ENCODE data around the gene CLCNKA. TPM values are rescaled to one million over a fixed set of nuclear protein-coding genes. Genes with fewer than 3 reads are reported as not detected.
"Not testable (repeated sequence)": the region's sequence is repeated elsewhere in the genome, so short reads cannot be mapped to it uniquely, and the experiment has no call there.

Gene CLCNKA
- total RNA-seq, 1 experiment from 2014 or later, result not detected

GRCh38 chr1:15997637-15998280 lies 24.1 kb upstream of the CLCNKA start:
- no peak overlapping the region for H3K4me3 Mint-ChIP-seq (ENCODE audit: unreplicated experiment)
- H3K4me1 ChIP-seq, result no peaks in the 10 kb centered on the region
- DNase-seq, result no peak
- H3K4me1 Mint-ChIP-seq (ENCODE audit: low read depth, unreplicated experiment), result no peaks in the 10 kb centered on the region
- H3K36me3 Mint-ChIP-seq (ENCODE audit: insufficient read depth, unreplicated experiment), result no peaks in the 10 kb centered on the region
- H3K27me3 Mint-ChIP-seq (ENCODE audit: insufficient read depth, unreplicated experiment), result no peaks in the 10 kb centered on the region
- H3K27me3 ChIP-seq (replicated peaks; ENCODE audit: control insufficient read depth, insufficient read depth, low read length), result no peaks in the 10 kb centered on the region
- POLR2A ChIA-PET, result no interaction called here
- no peaks in the 10 kb centered on the region for H3K9me3 ChIP-seq
- intact Hi-C loops (cut with micrococcal nuclease; ENCODE audit: unreplicated experiment), result no loop called here
- H3K36me3 ChIP-seq (ENCODE audit: control insufficient read depth, insufficient read depth, low read length), result no peaks in the 10 kb centered on the region
- BruUV-seq (replicated peaks), result no TSS peak
- H3K4me3 ChIP-seq (ENCODE audit: low read depth, low read length), result no peak overlapping the region
- no peak for TF ChIP-seq CTCF (IDR thresholded peaks at IDR 0.05; ENCODE audit: insufficient read depth in 1 of 2, low read depth in 1 of 2, low read length in 1 of 2, severe bottlenecking in 1 of 2, unreplicated experiment in 1 of 2)
- H3K27ac Mint-ChIP-seq (ENCODE audit: unreplicated experiment), result no peak overlapping the region
- no peaks in the 10 kb centered on the region for H3K9me3 Mint-ChIP-seq (ENCODE audit: unreplicated experiment)
- CTCF ChIA-PET, result no interaction called here

- Histone ChIP-seq H3K36me3 (ENCODE audit: control insufficient read depth, insufficient read depth, low read length) (no peaks in the 10 kb centered on the region), H3K27me3 (replicated peaks; ENCODE audit: control insufficient read depth, insufficient read depth, low read length) (no peaks in the 10 kb centered on the region), H3K4me3 (ENCODE audit: low read depth, low read length) (no peak overlapping the region), H3K9me3 (no peaks in the 10 kb centered on the region), H3K4me1 (no peaks in the 10 kb centered on the region)
- DNase-seq, result no peak
- Mint-ChIP-seq H3K27ac (ENCODE audit: unreplicated experiment) (no peak overlapping the region), H3K27me3 (ENCODE audit: insufficient read depth, unreplicated experiment) (no peaks in the 10 kb centered on the region), H3K4me1 (ENCODE audit: low read depth, unreplicated experiment) (no peaks in the 10 kb centered on the region), H3K36me3 (ENCODE audit: insufficient read depth, unreplicated experiment) (no peaks in the 10 kb centered on the region), H3K4me3 (ENCODE audit: unreplicated experiment) (no peak overlapping the region), H3K9me3 (ENCODE audit: unreplicated experiment) (no peaks in the 10 kb centered on the region)
- ChIA-PET CTCF (no interaction called here), POLR2A (no interaction called here)
- BruUV-seq (replicated peaks), result no TSS peak
- intact Hi-C loops (cut with micrococcal nuclease; ENCODE audit: unreplicated experiment), result no loop called here
- no peak for TF ChIP-seq CTCF (IDR thresholded peaks at IDR 0.05; ENCODE audit: insufficient read depth in 1 of 2, low read depth in 1 of 2, low read length in 1 of 2, severe bottlenecking in 1 of 2, unreplicated experiment in 1 of 2)
Measured at GRCh38 chr1:15998929-15999328, 22.9 kb upstream of the CLCNKA start.

DNA sequence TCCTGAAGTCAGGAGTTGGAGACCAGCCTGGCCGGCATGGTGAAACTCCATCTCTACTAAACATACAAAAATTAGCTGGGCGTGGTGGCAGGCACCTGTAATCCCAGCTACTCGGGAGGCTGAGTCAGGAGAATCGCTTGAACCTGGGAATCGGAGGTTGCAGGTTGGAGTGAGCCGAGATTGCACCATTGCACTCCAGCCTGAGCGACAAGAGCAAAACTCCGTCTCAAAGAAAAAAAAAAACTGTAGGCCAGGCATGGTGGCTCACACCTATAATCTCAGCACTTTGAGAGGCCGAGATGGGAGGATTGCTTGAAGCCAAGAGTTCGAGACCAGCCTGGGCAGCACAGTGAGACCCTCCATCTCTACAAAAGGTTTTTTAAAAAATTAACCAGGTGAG lies 20.6 kb upstream of the CLCNKA start:
- H3K9me3 Mint-ChIP-seq (ENCODE audit: unreplicated experiment); H3K27ac Mint-ChIP-seq (ENCODE audit: unreplicated experiment); H3K4me1 Mint-ChIP-seq (ENCODE audit: low read depth, unreplicated experiment); CTCF ChIA-PET; H3K36me3 Mint-ChIP-seq (ENCODE audit: insufficient read depth, unreplicated experiment); BruUV-seq (replicated peaks); H3K9me3 ChIP-seq; DNase-seq; intact Hi-C loops (cut with micrococcal nuclease; ENCODE audit: unreplicated experiment); H3K27me3 ChIP-seq (replicated peaks; ENCODE audit: control insufficient read depth, insufficient read depth, low read length); H3K36me3 ChIP-seq (ENCODE audit: control insufficient read depth, insufficient read depth, low read length); H3K4me1 ChIP-seq; H3K27me3 Mint-ChIP-seq (ENCODE audit: insufficient read depth, unreplicated experiment); H3K4me3 ChIP-seq (ENCODE audit: low read depth, low read length); H3K4me3 Mint-ChIP-seq (ENCODE audit: unreplicated experiment); POLR2A ChIA-PET: not testable (repeated sequence)

GRCh38 chr1:16005597-16005996 lies 16.2 kb upstream of the CLCNKA start:
- Histone ChIP-seq H3K36me3 (ENCODE audit: control insufficient read depth, insufficient read depth, low read length) (no peaks in the 10 kb centered on the region), H3K4me3 (ENCODE audit: low read depth, low read length) (no peak overlapping the region), H3K27me3 (replicated peaks; ENCODE audit: control insufficient read depth, insufficient read depth, low read length) (no peaks in the 10 kb centered on the region), H3K4me1 (no peaks in the 10 kb centered on the region), H3K9me3 (no peaks in the 10 kb centered on the region)
- CTCF ChIA-PET, result no interaction called here
- no peaks in the 10 kb centered on the region for H3K4me1 Mint-ChIP-seq (ENCODE audit: low read depth, unreplicated experiment)
- BruUV-seq (replicated peaks), result no TSS peak
- H3K27me3 Mint-ChIP-seq (ENCODE audit: insufficient read depth, unreplicated experiment), result no peaks in the 10 kb centered on the region
- DNase-seq, result no peak
- no peaks in the 10 kb centered on the region for H3K36me3 Mint-ChIP-seq (ENCODE audit: insufficient read depth, unreplicated experiment)
- no peak for TF ChIP-seq CTCF (IDR thresholded peaks at IDR 0.05; ENCODE audit: insufficient read depth in 1 of 2, low read depth in 1 of 2, low read length in 1 of 2, severe bottlenecking in 1 of 2, unreplicated experiment in 1 of 2)
- POLR2A ChIA-PET, result no interaction called here
- no peak overlapping the region for H3K27ac Mint-ChIP-seq (ENCODE audit: unreplicated experiment)
- H3K9me3 Mint-ChIP-seq (ENCODE audit: unreplicated experiment), result no peaks in the 10 kb centered on the region
- H3K4me3 Mint-ChIP-seq (ENCODE audit: unreplicated experiment), result no peak overlapping the region
- intact Hi-C loops (cut with micrococcal nuclease; ENCODE audit: unreplicated experiment), result no loop called here

Measured in Caco-2 (cell line).